ENCODE measurements around the gene PRICKLE2.

The PRICKLE2 gene

GRCh38 chr3:64125561-64125960, 99.7 kb downstream of the PRICKLE2 start:
- DNase-seq = no peak

GRCh38 chr3:64123931-64124330, 101.3 kb downstream of the PRICKLE2 start:
- no peak for DNase-seq

- DNase-seq = no peak
Observed at GRCh38 chr3:64122476-64122875, 102.8 kb downstream of the PRICKLE2 start.

GRCh38 chr3:64121750-64122311, 103.4 kb downstream of the PRICKLE2 start:
- no peak for DNase-seq

GRCh38 chr3:64120876-64121275, 104.4 kb downstream of the PRICKLE2 start:
- no peak for DNase-seq

GRCh38 chr3:64117483-64117882, 107.8 kb downstream of the PRICKLE2 start:
- no peak for DNase-seq

- no peak for DNase-seq
Observed at GRCh38 chr3:64114651-64115050, 110.6 kb downstream of the PRICKLE2 start.

- no peak for DNase-seq
Observed at GRCh38 chr3:64111872-64112271, 113.4 kb downstream of the PRICKLE2 start.

GRCh38 chr3:64111083-64111482, 114.2 kb downstream of the PRICKLE2 start:
- DNase-seq = no peak

- DNase-seq = no peak
Observed at GRCh38 chr3:64110071-64110470, 115.2 kb downstream of the PRICKLE2 start.

- no peak for DNase-seq
Observed at GRCh38 chr3:64109438-64109837, 115.8 kb downstream of the PRICKLE2 start.

GRCh38 chr3:64108784-64109317, 116.4 kb downstream of the PRICKLE2 start:
- no peak for DNase-seq

- no peak for DNase-seq
Observed at GRCh38 chr3:64108231-64108630, 117.0 kb downstream of the PRICKLE2 start.

GRCh38 chr3:64107190-64107589, 118.1 kb downstream of the PRICKLE2 start:
- no peak for DNase-seq

GRCh38 chr3:64105816-64106215, 119.5 kb downstream of the PRICKLE2 start:
- DNase-seq = no peak

GRCh38 chr3:64104691-64105111, 120.6 kb downstream of the PRICKLE2 start:
- no peak for DNase-seq

- no peak for DNase-seq
Observed at GRCh38 chr3:64104006-64104405, 121.3 kb downstream of the PRICKLE2 start.

GRCh38 chr3:64103131-64103530, 122.1 kb downstream of the PRICKLE2 start:
- no peak for DNase-seq

GRCh38 chr3:64102147-64102546, 123.1 kb downstream of the PRICKLE2 start:
- no peak for DNase-seq

GRCh38 chr3:64099316-64099715, 126.0 kb downstream of the PRICKLE2 start:
- no peak for DNase-seq

GRCh38 chr3:64098670-64099069, 126.6 kb downstream of the PRICKLE2 start:
- no peak for DNase-seq

- no peak for DNase-seq
Observed at GRCh38 chr3:64097920-64098319, 127.3 kb downstream of the PRICKLE2 start.

GRCh38 chr3:64095802-64096201, 129.5 kb downstream of the PRICKLE2 start:
- DNase-seq = no peak

GRCh38 chr3:64094713-64095079, 130.6 kb downstream of the PRICKLE2 start:
- DNase-seq = no peak

Data from CD4-positive, alpha-beta T cell treated with Interleukin-1 beta for 1 hour (primary cell).